ENCODE measurements around the gene HES2.

DNA sequence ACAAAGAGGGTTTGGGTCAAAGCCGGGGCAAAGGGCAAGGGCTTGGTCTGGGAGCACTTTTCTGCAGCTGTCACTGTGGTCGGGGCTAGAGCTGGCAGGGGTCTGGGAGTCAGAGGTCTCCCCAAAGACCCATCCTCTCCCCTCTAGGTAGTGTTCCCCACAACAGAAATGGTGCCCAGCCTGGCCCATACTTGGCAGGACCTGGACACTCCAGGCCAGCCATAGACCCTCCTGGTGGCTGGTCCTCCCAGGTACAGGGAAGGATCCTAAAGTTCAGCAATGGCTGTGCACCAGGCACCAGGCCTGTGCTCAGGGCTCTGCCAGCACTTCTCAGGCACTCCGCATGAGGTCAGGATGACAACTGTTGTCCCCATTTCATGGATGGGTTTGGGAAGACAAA, 15.8 kb upstream of the HES2 start:
- no peak for TF ChIP-seq EP300 (IDR thresholded peaks at IDR 0.05)
- TF ChIP-seq, protein P1, sequence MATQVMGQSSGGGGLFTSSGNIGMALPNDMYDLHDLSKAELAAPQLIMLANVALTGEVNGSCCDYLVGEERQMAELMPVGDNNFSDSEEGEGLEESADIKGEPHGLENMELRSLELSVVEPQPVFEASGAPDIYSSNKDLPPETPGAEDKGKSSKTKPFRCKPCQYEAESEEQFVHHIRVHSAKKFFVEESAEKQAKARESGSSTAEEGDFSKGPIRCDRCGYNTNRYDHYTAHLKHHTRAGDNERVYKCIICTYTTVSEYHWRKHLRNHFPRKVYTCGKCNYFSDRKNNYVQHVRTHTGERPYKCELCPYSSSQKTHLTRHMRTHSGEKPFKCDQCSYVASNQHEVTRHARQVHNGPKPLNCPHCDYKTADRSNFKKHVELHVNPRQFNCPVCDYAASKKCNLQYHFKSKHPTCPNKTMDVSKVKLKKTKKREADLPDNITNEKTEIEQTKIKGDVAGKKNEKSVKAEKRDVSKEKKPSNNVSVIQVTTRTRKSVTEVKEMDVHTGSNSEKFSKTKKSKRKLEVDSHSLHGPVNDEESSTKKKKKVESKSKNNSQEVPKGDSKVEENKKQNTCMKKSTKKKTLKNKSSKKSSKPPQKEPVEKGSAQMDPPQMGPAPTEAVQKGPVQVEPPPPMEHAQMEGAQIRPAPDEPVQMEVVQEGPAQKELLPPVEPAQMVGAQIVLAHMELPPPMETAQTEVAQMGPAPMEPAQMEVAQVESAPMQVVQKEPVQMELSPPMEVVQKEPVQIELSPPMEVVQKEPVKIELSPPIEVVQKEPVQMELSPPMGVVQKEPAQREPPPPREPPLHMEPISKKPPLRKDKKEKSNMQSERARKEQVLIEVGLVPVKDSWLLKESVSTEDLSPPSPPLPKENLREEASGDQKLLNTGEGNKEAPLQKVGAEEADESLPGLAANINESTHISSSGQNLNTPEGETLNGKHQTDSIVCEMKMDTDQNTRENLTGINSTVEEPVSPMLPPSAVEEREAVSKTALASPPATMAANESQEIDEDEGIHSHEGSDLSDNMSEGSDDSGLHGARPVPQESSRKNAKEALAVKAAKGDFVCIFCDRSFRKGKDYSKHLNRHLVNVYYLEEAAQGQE (IDR thresholded peaks at IDR 0.05): no peak
- no peak for TF ChIP-seq ESRRA (IDR thresholded peaks at IDR 0.05; ENCODE audit: borderline replicate concordance, low read length)
- TF ChIP-seq JUNB (IDR thresholded peaks at IDR 0.05): no peak
- TF ChIP-seq RAD21 (conservative IDR thresholded peaks at IDR 0.05 in 1 of 2, IDR thresholded peaks at IDR 0.05 in 1 of 2): no peak
- TF ChIP-seq, protein P2, sequence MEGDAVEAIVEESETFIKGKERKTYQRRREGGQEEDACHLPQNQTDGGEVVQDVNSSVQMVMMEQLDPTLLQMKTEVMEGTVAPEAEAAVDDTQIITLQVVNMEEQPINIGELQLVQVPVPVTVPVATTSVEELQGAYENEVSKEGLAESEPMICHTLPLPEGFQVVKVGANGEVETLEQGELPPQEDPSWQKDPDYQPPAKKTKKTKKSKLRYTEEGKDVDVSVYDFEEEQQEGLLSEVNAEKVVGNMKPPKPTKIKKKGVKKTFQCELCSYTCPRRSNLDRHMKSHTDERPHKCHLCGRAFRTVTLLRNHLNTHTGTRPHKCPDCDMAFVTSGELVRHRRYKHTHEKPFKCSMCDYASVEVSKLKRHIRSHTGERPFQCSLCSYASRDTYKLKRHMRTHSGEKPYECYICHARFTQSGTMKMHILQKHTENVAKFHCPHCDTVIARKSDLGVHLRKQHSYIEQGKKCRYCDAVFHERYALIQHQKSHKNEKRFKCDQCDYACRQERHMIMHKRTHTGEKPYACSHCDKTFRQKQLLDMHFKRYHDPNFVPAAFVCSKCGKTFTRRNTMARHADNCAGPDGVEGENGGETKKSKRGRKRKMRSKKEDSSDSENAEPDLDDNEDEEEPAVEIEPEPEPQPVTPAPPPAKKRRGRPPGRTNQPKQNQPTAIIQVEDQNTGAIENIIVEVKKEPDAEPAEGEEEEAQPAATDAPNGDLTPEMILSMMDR (IDR thresholded peaks at IDR 0.05): no peak
- TF ChIP-seq POLR2A (IDR thresholded peaks at IDR 0.05; ENCODE audit: low read length): no peak
- TF ChIP-seq BHLHE40 (IDR thresholded peaks at IDR 0.05; ENCODE audit: low read depth, low read length): no peak
- TF ChIP-seq MYC (IDR thresholded peaks at IDR 0.05; ENCODE audit: borderline replicate concordance, low read length): no peak
- no peak for TF ChIP-seq CBX2 (IDR thresholded peaks at IDR 0.05; ENCODE audit: borderline replicate concordance, low read depth)
- TF ChIP-seq POLR2AphosphoS2 (conservative IDR thresholded peaks at IDR 0.05; ENCODE audit: low read length): no peak
- no peak for TF ChIP-seq RNF2 (IDR thresholded peaks at IDR 0.05; ENCODE audit: borderline replicate concordance, low read depth)

All from A549 (cell line).